PC-9 (cell line): Measurements from ENCODE around the gene CYTH3.

Source experiments
- CTCF ChIP-seq: fragments of 200-600 bp; sonication (generic); conservative IDR thresholded peaks from 2 replicates; pipeline ENCODE4 v1.6.1; 2017; ENCODE audit warnings: mixed run types, antibody characterized with exemption, mild to moderate bottlenecking, moderate library complexity
- EZH2 ChIP-seq: fragments of 200-600 bp; sonication (generic); IDR thresholded peaks from 2 replicates; pipeline ENCODE4 v1.8.0; 2017; ENCODE audit warnings: antibody characterized with exemption, low read depth

DNA sequence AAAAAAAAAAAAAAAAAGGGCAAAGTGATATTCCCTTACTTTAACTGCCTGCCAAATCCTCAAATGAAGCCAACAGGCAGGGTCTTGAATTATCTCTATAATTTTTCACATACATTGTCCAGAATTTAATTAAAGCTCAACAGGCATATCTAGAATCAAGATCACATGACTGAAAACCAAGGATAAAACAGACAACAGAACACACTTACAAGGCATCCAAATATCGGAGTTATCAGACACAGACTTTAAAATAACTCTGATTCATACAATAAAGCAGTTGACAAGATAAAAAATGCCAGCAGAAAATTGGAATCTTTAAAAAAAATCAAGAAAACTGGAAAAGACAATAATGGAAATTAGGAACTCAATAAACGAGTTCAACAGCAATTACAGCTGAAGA lies 10.7 kb downstream of the CYTH3 start:
- TF ChIP-seq CTCF = no peak
- TF ChIP-seq EZH2 = no peak
